CD14-positive monocyte (primary cell): ENCODE results near the gene LRP1. TPM values are rescaled to one million over a fixed set of nuclear protein-coding genes. Genes with fewer than 3 reads are reported as not detected.

Experiments used
- DNase-seq, 3 donors: peaks; one replicate each; pipeline ENCODE4 v3.0.0-alpha.2; 2011 to 2022
- H2AFZ ChIP-seq: 2 replicates; pipeline ENCODE4 v1.6.0; 2012; ENCODE audit warnings: mild to moderate bottlenecking, low read depth, low read length, inconsistent platforms; ENCODE audit not compliant: insufficient read depth, poor library complexity, severe bottlenecking
- H3K27ac ChIP-seq, 2 donors: 1 replicate in 1 of 2; 2 replicates in 1 of 2; pipeline ENCODE4 v1.5.1; 2012 to 2013; ENCODE audit warnings: low read length in 2 of 2, control low read depth in 1 of 2, inconsistent platforms in 1 of 2, low read depth in 1 of 2, mild to moderate bottlenecking in 1 of 2
- H3K27me3 ChIP-seq, 2 donors: one replicate each; pipeline versions ENCODE4 v1.6.0 to v1.6.1; 2011 to 2013; ENCODE audit warnings: low read length in 2 of 2; ENCODE audit not compliant: control insufficient read depth in 2 of 2, insufficient read depth in 2 of 2
- H3K36me3 ChIP-seq, 2 donors: replicated peaks in 1 of 2; 1 replicate in 1 of 2; 2 replicates in 1 of 2; pipeline versions ENCODE4 v1.5.1 to v1.6.1; 2012 to 2013; ENCODE audit warnings: low read length in 2 of 2, control low read depth in 1 of 2, inconsistent platforms in 1 of 2, mild to moderate bottlenecking in 1 of 2; ENCODE audit not compliant: insufficient read depth in 2 of 2, control insufficient read depth in 1 of 2
- H3K4me1 ChIP-seq, 2 donors: 1 replicate in 1 of 2; 2 replicates in 1 of 2; pipeline versions ENCODE4 v1.5.1 to v1.6.1; 2012 to 2013; ENCODE audit warnings: low read length in 2 of 2, control low read depth in 1 of 2, inconsistent platforms in 1 of 2, mild to moderate bottlenecking in 1 of 2, moderate library complexity in 1 of 2; ENCODE audit not compliant: insufficient read depth in 2 of 2, control insufficient read depth in 1 of 2
- H3K4me2 ChIP-seq: replicated peaks from 2 replicates; pipeline ENCODE3; 2012; ENCODE audit warnings: low read length, moderate library complexity, mild to moderate bottlenecking; ENCODE audit not compliant: poor library complexity, severe bottlenecking; ENCODE audit errors: extremely low read depth
- H3K4me3 ChIP-seq, 3 experiments: fragments of 200-600 bp in 1 of 3; sonication (generic) in 1 of 3; replicated peaks in 1 of 3; 1 replicate in 2 of 3; 2 replicates in 1 of 3; pipeline ENCODE4 v1.5.1; 2011 to 2013; ENCODE audit warnings: low read length in 3 of 3, mild to moderate bottlenecking in 3 of 3, control low read depth in 2 of 3, low read depth in 2 of 3, inconsistent platforms in 1 of 3, moderate library complexity in 1 of 3
- H3K79me2 ChIP-seq: 2 replicates; pipeline ENCODE4 v1.6.0; 2012; ENCODE audit warnings: mild to moderate bottlenecking, control low read depth, inconsistent platforms, low read length, moderate library complexity; ENCODE audit not compliant: insufficient read depth
- H3K9ac ChIP-seq: 2 replicates; pipeline ENCODE4 v1.6.0; 2017; ENCODE audit warnings: low read length, mild to moderate bottlenecking; ENCODE audit not compliant: insufficient read depth, poor library complexity, severe bottlenecking
- H3K9me3 ChIP-seq, 2 donors: replicated peaks in 1 of 2; 1 replicate in 1 of 2; 2 replicates in 1 of 2; pipeline versions ENCODE4 v1.5.1 to v1.6.1; 2012 to 2013; ENCODE audit warnings: low read length in 2 of 2, control low read depth in 1 of 2; ENCODE audit not compliant: control insufficient read depth in 1 of 2, insufficient read depth in 1 of 2
- H4K20me1 ChIP-seq: 2 replicates; pipeline ENCODE4 v1.6.0; 2012; ENCODE audit warnings: mild to moderate bottlenecking, low read length, control low read depth, moderate library complexity; ENCODE audit not compliant: insufficient read depth
- H3K27ac Mint-ChIP-seq, 7 donors: one replicate each; pipeline ENCODE4 v1.8.0; 2020; ENCODE audit warnings: mild to moderate bottlenecking in 7 of 7, mixed read lengths in 7 of 7, moderate library complexity in 6 of 7, inconsistent platforms in 2 of 7
- H3K27me3 Mint-ChIP-seq, 3 donors: one replicate each; pipeline ENCODE4 v1.8.0; 2021 to 2022; ENCODE audit warnings: low read depth in 3 of 3, mild to moderate bottlenecking in 3 of 3, mixed read lengths in 3 of 3, moderate library complexity in 3 of 3, inconsistent platforms in 1 of 3
- H3K36me3 Mint-ChIP-seq, 2 donors: one replicate each; pipeline ENCODE4 v1.8.0; 2020; ENCODE audit warnings: mixed read lengths in 2 of 2, inconsistent platforms in 1 of 2, mild to moderate bottlenecking in 1 of 2
- H3K4me1 Mint-ChIP-seq: one replicate; pipeline ENCODE4 v1.8.0; 2020; ENCODE audit warnings: mild to moderate bottlenecking, mixed read lengths
- H3K4me3 Mint-ChIP-seq, 2 donors: one replicate each; pipeline ENCODE4 v1.8.0; 2020; ENCODE audit warnings: mild to moderate bottlenecking in 2 of 2, mixed read lengths in 2 of 2, moderate library complexity in 1 of 2
- H3K9me3 Mint-ChIP-seq, 7 donors: one replicate each; pipeline ENCODE4 v1.8.0; 2020 to 2022; ENCODE audit warnings: mixed read lengths in 7 of 7, mild to moderate bottlenecking in 6 of 7, moderate library complexity in 6 of 7, inconsistent platforms in 2 of 7
- CTCF ChIP-seq: fragments of 200-600 bp; IDR thresholded peaks from one replicate; pipeline ENCODE4 v1.8.0; 2022; ENCODE audit warnings: antibody characterized with exemption, mild to moderate bottlenecking
- WGBS: methylation state at CpG from one replicate; pipeline ENCODE4 v1.1.5; 2013; ENCODE audit warnings: missing lambda C conversion rate; ENCODE audit not compliant: insufficient coverage; 5-methylcytosine and 5-hydroxymethylcytosine counted together
- intact Hi-C, 2 donors: fragments of 100-400 bp; cut with micrococcal nuclease; formaldehyde crosslinking; loops; one replicate each; pipeline versions ENCODE4 v1.15.0 to v1.15.1; 2023
- polyA plus RNA-seq, 3 donors: library from polyadenylated mRNA; depleted of rRNA in 1 of 3; unstranded in 2 of 3; stranded (reverse) in 1 of 3; fragments of 300-500 nt in 2 of 3; fragments of >200 nt in 1 of 3; fragmentation: Illumina TruSeq in 2 of 3; gene quantifications; 1 replicate in 2 of 3; 2 replicates in 1 of 3; pipeline ENCODE4 v1.2.3, GENCODE V29; 2012 to 2021

LRP1 gene
- polyA plus RNA-seq, 3 donors, result 5.5 to 246 (median 10.5) TPM

- Mint-ChIP-seq H3K27me3 (peaks cover 1 to 20% (median 5%) of the 10 kb centered on the region in 3 donors), H3K4me1 (no peaks in the 10 kb centered on the region), H3K36me3 (peaks cover 97 to 100% of the 10 kb centered on the region in 2 donors), H3K9me3 (peaks cover 0 to 4% (median 1%) of the 10 kb centered on the region in 7 donors), H3K4me3 (no peak overlapping the region), H3K27ac (no peak overlapping the region)
- H3K9ac ChIP-seq, result no peak overlapping the region
- H3K79me2 ChIP-seq, result no peaks in the 10 kb centered on the region
- H2AFZ ChIP-seq, result no peak overlapping the region
- no peak for DNase-seq
- no peak for TF ChIP-seq CTCF
- intact Hi-C loops, result no loop called here
- H3K27me3 ChIP-seq, result no peaks in the 10 kb centered on the region
- H4K20me1 ChIP-seq, result peaks cover 98% of the 10 kb centered on the region
- WGBS, result 82% methylated on average over 26 of the region's 34 CpGs
- no peaks in the 10 kb centered on the region for H3K4me1 ChIP-seq
- no peaks in the 10 kb centered on the region for H3K9me3 ChIP-seq
- H3K4me3 ChIP-seq, result no peak overlapping the region
- H3K4me2 ChIP-seq, result no peak overlapping the region
- H3K27ac ChIP-seq, result no peak overlapping the region
- peaks cover 100% of the 10 kb centered on the region in 2 donors for H3K36me3 ChIP-seq
Measured at GRCh38 chr12:57195611-57196371, 67.5 kb downstream of the LRP1 start.

DNA sequence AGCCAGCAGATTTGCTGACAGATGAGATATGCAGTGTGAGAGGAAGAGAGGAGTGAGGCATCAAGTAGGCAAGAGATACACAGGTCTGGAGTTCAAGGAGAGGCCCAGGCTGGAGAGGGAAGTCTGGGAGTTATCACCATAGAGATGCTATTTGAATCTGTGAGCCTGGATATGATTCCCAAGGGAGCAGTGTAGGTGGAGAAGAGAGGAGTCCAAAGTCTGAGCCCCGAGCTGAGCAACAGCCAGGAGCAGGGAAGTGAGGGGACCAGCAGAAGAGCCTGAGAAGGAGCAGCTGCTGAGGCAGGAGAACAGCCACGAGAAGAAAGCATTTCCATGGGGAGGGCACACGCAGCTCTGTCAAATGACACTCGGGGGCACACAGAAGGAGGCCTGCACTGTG is 68.2 kb downstream of the LRP1 start:
- no peak for TF ChIP-seq CTCF
- Histone ChIP-seq H3K9me3 (no peaks in the 10 kb centered on the region), H3K4me3 (no peak overlapping the region), H2AFZ (no peak overlapping the region), H3K36me3 (peaks cover 100% of the 10 kb centered on the region in 2 donors), H3K27me3 (no peaks in the 10 kb centered on the region), H4K20me1 (peaks cover 98% of the 10 kb centered on the region), H3K27ac (no peak overlapping the region), H3K4me2 (no peak overlapping the region), H3K9ac (no peak overlapping the region), H3K4me1 (no peaks in the 10 kb centered on the region), H3K79me2 (no peaks in the 10 kb centered on the region)
- Mint-ChIP-seq H3K4me3 (no peak overlapping the region), H3K4me1 (no peaks in the 10 kb centered on the region), H3K36me3 (peaks cover 98 to 100% of the 10 kb centered on the region in 2 donors), H3K27ac (no peak overlapping the region), H3K9me3 (peaks cover 0 to 3% (median 1%) of the 10 kb centered on the region in 7 donors), H3K27me3 (peaks cover 1 to 20% (median 5%) of the 10 kb centered on the region in 3 donors)
- WGBS, result 95% methylated on average over 4 of the region's 4 CpGs
- DNase-seq, result no peak
- intact Hi-C loops, result no loop called here
